GM20000 (cell line): ENCODE data around the gene COL23A1.

Experiments used
- DNase-seq: peaks from one replicate; pipeline ENCODE4 v3.0.0; 2012; ENCODE audit warnings: low spot score
- TF ChIP-seq, protein P1 (sequence below): IDR thresholded peaks from 2 replicates; pipeline ENCODE4 v1.5.1; 2012; ENCODE audit warnings: mild to moderate bottlenecking, control low read depth; ENCODE audit errors: extremely low read depth, missing control alignments

COL23A1 gene

GRCh38 chr5:178346607-178347334, 243.4 kb downstream of the COL23A1 start:
- DNase-seq = no peak
- TF ChIP-seq, protein P1, sequence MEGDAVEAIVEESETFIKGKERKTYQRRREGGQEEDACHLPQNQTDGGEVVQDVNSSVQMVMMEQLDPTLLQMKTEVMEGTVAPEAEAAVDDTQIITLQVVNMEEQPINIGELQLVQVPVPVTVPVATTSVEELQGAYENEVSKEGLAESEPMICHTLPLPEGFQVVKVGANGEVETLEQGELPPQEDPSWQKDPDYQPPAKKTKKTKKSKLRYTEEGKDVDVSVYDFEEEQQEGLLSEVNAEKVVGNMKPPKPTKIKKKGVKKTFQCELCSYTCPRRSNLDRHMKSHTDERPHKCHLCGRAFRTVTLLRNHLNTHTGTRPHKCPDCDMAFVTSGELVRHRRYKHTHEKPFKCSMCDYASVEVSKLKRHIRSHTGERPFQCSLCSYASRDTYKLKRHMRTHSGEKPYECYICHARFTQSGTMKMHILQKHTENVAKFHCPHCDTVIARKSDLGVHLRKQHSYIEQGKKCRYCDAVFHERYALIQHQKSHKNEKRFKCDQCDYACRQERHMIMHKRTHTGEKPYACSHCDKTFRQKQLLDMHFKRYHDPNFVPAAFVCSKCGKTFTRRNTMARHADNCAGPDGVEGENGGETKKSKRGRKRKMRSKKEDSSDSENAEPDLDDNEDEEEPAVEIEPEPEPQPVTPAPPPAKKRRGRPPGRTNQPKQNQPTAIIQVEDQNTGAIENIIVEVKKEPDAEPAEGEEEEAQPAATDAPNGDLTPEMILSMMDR = no peak

DNA sequence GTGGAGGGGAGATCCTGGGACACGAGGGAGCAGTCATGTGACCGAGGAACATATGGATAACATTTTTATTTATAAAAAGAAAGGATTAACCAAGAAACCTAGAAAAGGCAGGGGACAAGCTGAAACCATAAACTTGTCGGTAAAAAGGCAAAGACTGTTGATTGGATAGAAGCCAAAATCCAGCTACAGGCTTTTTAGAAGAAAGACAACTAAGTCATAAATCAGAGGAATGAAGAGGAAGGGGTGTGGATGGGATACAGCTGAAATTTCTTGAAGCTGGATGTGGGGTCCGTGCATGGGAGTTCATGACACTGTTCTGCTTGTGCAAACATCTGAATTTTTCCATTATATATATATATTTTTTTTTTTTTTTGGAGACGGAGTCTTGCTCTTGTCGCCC, 246.9 kb downstream of the COL23A1 start:
- TF ChIP-seq, protein P1 = no peak
- DNase-seq = no peak

DNA sequence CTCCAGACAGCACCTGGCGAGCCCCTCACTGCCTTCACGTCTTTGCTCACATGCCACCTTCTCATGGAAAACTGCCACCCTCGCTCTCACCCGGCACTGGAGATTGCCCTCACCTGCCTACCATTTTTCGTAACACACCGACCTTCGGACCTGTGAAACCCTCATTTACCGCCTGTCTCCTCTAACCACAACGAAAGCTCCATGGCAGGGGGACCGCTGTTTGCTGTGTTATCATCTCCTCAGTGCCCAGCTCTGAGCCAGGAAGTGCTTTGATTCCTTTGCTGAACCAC, 248.4 kb downstream of the COL23A1 start:
- TF ChIP-seq, protein P1 = no peak
- DNase-seq = no peak

GRCh38 chr5:178341091-178341850, 248.9 kb downstream of the COL23A1 start:
- DNase-seq = no peak

DNA sequence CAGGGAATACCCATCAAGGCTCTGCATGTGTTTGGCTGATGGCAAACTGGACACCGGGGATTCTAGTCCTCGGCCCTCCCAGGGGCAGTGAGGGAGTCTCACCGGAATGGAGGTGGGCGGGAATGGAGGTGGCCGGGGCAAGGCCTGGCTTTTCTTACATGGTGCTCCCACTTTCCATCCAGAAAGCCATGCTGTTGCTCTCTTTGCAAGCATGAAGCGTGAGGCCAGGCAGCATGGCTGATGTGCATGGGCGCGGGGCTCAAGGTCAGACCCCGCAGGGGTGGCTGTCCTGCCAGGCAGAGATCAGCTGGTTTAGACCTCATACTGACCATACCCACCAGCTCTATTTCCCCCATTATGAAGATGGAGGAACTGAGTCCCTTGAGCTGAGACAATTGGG, 249.6 kb downstream of the COL23A1 start:
- TF ChIP-seq, protein P1 = no peak
- no peak for DNase-seq

More at GRCh38 chr5:178341091-178341850, 248.9 kb downstream of the COL23A1 start:
- TF ChIP-seq, protein P1 = no peak

- TF ChIP-seq, protein P1 = no peak
- no peak for DNase-seq
Observed at GRCh38 chr5:178340187-178340586, 250.0 kb downstream of the COL23A1 start.

GRCh38 chr5:178339272-178339671, 250.9 kb downstream of the COL23A1 start:
- DNase-seq = no peak
- TF ChIP-seq, protein P1 = no peak
